ENCODE results near the gene DNM3.

Gene DNM3

DNA sequence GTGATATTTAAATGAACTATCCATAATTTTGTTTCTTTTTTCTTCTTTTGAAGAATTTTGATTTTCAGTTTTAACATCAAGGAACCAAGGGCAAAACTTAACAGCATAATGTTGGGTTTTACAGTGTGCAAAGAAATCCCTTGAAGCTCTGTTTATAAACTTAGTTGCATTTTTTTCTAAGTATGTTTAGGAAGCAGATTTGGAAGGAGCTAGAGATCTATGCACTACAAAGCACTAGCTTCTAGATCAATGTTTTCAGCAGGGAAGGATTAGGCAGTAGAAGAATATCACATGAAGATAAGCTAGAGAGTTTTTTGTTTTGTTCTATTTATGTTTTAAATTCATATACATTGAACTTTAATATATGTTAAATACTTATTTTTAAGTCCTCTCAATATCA lies 328.5 kb downstream of the DNM3 start:
- H3K4me3 ChIP-seq (ENCODE audit: low read depth, low read length) = no peak overlapping the region
- no peaks in the 10 kb centered on the region for H3K4me1 ChIP-seq (ENCODE audit: control insufficient read depth, insufficient read depth, low read length)
- H3K9me3 ChIP-seq (ENCODE audit: control insufficient read depth, insufficient read depth, low read depth, low read length) = no peaks in the 10 kb centered on the region
- no peak for TF ChIP-seq ZNF549 (tag by site-specific recombination; IDR thresholded peaks at IDR 0.05)
- TF ChIP-seq MYNN (tag by site-specific recombination; IDR thresholded peaks at IDR 0.05; ENCODE audit: borderline replicate concordance) = no peak
- no peak for TF ChIP-seq IKZF3 (tag by site-specific recombination; IDR thresholded peaks at IDR 0.05)
- TF ChIP-seq ZNF155 (tag by site-specific recombination; IDR thresholded peaks at IDR 0.05) = no peak
- TF ChIP-seq ZNF768 (tag by site-specific recombination; IDR thresholded peaks at IDR 0.05) = no peak
- no peak for TF ChIP-seq ZFHX2 (tag by site-specific recombination; conservative IDR thresholded peaks at IDR 0.05)
- TF ChIP-seq ZSCAN18 (tag by site-specific recombination; IDR thresholded peaks at IDR 0.05) = no peak
- TF ChIP-seq PRDM4 (tag by site-specific recombination; IDR thresholded peaks at IDR 0.05) = no peak
- TF ChIP-seq ZNF514 (tag by site-specific recombination; IDR thresholded peaks at IDR 0.05) = no peak
- H3K36me3 ChIP-seq (ENCODE audit: control insufficient read depth in 2 of 2, insufficient read depth in 1 of 2, low read length in 2 of 2) = no peaks in the 10 kb centered on the region
- no peak overlapping the region for H3K27ac ChIP-seq (ENCODE audit: extremely low read depth, low read depth, low read length)
- CTCF ChIA-PET = interaction anchor here (0.6 kb wide), 1 partner anchor 216 kb away, joined by 3 read pairs; no protein-coding TSS in a partner anchor
- POLR2A ChIA-PET = no interaction called here

GRCh38 chr1:172172352-172172831 lies 331.1 kb downstream of the DNM3 start:
- no peaks in the 10 kb centered on the region for H3K4me1 ChIP-seq (ENCODE audit: control insufficient read depth, insufficient read depth, low read length)
- no peak overlapping the region for H3K4me3 ChIP-seq (ENCODE audit: low read depth, low read length)
- TF ChIP-seq ZFP41 (tag by site-specific recombination; IDR thresholded peaks at IDR 0.05; ENCODE audit: borderline replicate concordance) (no peak), GLIS2 (tag by site-specific recombination; IDR thresholded peaks at IDR 0.05) (no peak), ZNF146 (tag by site-specific recombination; IDR thresholded peaks at IDR 0.05) (no peak), ZNF350 (tag by site-specific recombination; IDR thresholded peaks at IDR 0.05) (no peak), SETDB1 (IDR thresholded peaks at IDR 0.05; ENCODE audit: insufficient read length, low read length) (no peak), ZSCAN23 (tag by site-specific recombination; IDR thresholded peaks at IDR 0.05) (no peak)
- ChIA-PET POLR2A (no interaction called here), CTCF (interaction anchor here (0.6 kb wide), 1 partner anchor 187 kb away, joined by 3 read pairs; no protein-coding TSS in a partner anchor)
- H3K36me3 ChIP-seq (ENCODE audit: control insufficient read depth in 2 of 2, insufficient read depth in 1 of 2, low read length in 2 of 2) = no peaks in the 10 kb centered on the region
- H3K9me3 ChIP-seq (ENCODE audit: control insufficient read depth, insufficient read depth, low read depth, low read length) = no peaks in the 10 kb centered on the region
- H3K27ac ChIP-seq (ENCODE audit: extremely low read depth, low read depth, low read length) = no peak overlapping the region

GRCh38 chr1:172176206-172176605 lies 334.9 kb downstream of the DNM3 start:
- POLR2A ChIA-PET = no interaction called here
- Histone ChIP-seq H3K4me1 (ENCODE audit: control insufficient read depth, insufficient read depth, low read length) (no peaks in the 10 kb centered on the region), H3K27ac (ENCODE audit: extremely low read depth, low read depth, low read length) (no peak overlapping the region), H3K36me3 (ENCODE audit: control insufficient read depth in 2 of 2, insufficient read depth in 1 of 2, low read length in 2 of 2) (no peaks in the 10 kb centered on the region), H3K4me3 (ENCODE audit: low read depth, low read length) (no peak overlapping the region), H3K9me3 (ENCODE audit: control insufficient read depth, insufficient read depth, low read depth, low read length) (no peaks in the 10 kb centered on the region)
- CTCF ChIA-PET = no interaction called here
- TF ChIP-seq ZNF202 (tag by site-specific recombination; IDR thresholded peaks at IDR 0.05; ENCODE audit: borderline replicate concordance) (no peak), KLF9 (tag by site-specific recombination; IDR thresholded peaks at IDR 0.05; ENCODE audit: low read depth) (no peak), ZNF571 (tag by site-specific recombination; IDR thresholded peaks at IDR 0.05) (no peak), PRDM1 (tag by site-specific recombination; IDR thresholded peaks at IDR 0.05) (no peak), WT1 (tag by site-specific recombination; IDR thresholded peaks at IDR 0.05) (no peak), ZNF155 (tag by site-specific recombination; IDR thresholded peaks at IDR 0.05) (no peak), BCL11A (tag by site-specific recombination; IDR thresholded peaks at IDR 0.05; ENCODE audit: low read depth) (no peak), MZF1 (tag by site-specific recombination; IDR thresholded peaks at IDR 0.05; ENCODE audit: borderline replicate concordance) (no peak), HOXD13 (CRISPR knock-in tag; IDR thresholded peaks at IDR 0.05; ENCODE audit: borderline replicate concordance) (no peak), ZBTB20 (tag by site-specific recombination; IDR thresholded peaks at IDR 0.05) (no peak), ZNF394 (tag by site-specific recombination; IDR thresholded peaks at IDR 0.05; ENCODE audit: borderline replicate concordance) (no peak), OVOL3 (tag by site-specific recombination; IDR thresholded peaks at IDR 0.05) (no peak), ZNF530 (tag by site-specific recombination; IDR thresholded peaks at IDR 0.05; ENCODE audit: low read depth) (no peak), ZNF423 (tag by site-specific recombination; IDR thresholded peaks at IDR 0.05) (no peak), IKZF3 (tag by site-specific recombination; IDR thresholded peaks at IDR 0.05) (no peak), ATF2 (tag by site-specific recombination; IDR thresholded peaks at IDR 0.05; ENCODE audit: low read depth) (no peak), ZNF24 (tag by site-specific recombination; IDR thresholded peaks at IDR 0.05) (no peak)
